Erythroblast (primary cell): ENCODE results near the gene OCA2.

Source experiments
- GATA1 ChIP-seq: IDR thresholded peaks from 2 replicates; pipeline ENCODE4 v1.6.1; 2011; ENCODE audit warnings: low read depth, mild to moderate bottlenecking, control low read depth, low read length, moderate library complexity
- POLR2A ChIP-seq: IDR thresholded peaks from 2 replicates; pipeline ENCODE4 v1.6.1; 2011; ENCODE audit warnings: mild to moderate bottlenecking, low read length

GRCh38 chr15:28002867-28003266 is 96.2 kb downstream of the OCA2 start:
- no peak for TF ChIP-seq POLR2A
- no peak for TF ChIP-seq GATA1
